GM12891 (cell line): Measurements from ENCODE around the gene IMMP2L.

Experiments used
- POLR2A ChIP-seq: IDR thresholded peaks from 2 replicates; pipeline ENCODE4 v1.6.1; 2011; ENCODE audit warnings: low read depth, low read length, control low read depth
- POLR2AphosphoS5 ChIP-seq: IDR thresholded peaks from 2 replicates; pipeline ENCODE4 v1.6.1; 2011; ENCODE audit warnings: low read depth, low read length, control low read depth
- POU2F2 ChIP-seq: IDR thresholded peaks from 2 replicates; pipeline ENCODE4 v1.6.1; 2011; ENCODE audit warnings: low read depth, mild to moderate bottlenecking, control low read depth, low read length, moderate library complexity
- SPI1 ChIP-seq: IDR thresholded peaks from 2 replicates; pipeline ENCODE4 v1.6.1; 2011; ENCODE audit warnings: low read depth, low read length, control low read depth
- TAF1 ChIP-seq: IDR thresholded peaks from 2 replicates; pipeline ENCODE4 v1.6.1; 2011; ENCODE audit warnings: low read depth, low read length, control low read depth

DNA sequence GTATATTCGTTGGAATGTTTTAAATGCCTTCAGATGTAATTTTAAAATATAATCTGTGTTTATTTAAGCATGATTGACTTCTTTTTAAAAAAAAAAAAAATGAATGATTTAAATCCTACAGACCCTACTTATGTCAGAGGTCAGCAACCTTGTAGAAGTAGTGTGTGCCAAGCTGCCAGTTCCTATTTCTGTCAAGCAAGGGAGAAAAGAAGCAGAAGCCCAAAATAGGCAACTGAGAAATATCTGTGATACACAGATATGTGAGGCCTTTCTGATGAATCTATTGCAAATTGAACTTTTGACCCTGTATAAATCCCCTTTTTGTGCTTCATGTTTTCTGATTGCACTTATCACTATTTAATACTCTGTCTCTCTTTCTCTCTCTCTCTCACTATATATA, 271.9 kb downstream of the IMMP2L start:
- TF ChIP-seq POLR2A (no peak), POLR2AphosphoS5 (no peak), TAF1 (no peak), SPI1 (0 out of 2 replicates have a peak, but pooled peaks have one; percentile 4), POU2F2 (no peak)
